GM19324 (cell line): ENCODE results near the gene MYO1C.
"Not testable (repeated sequence)": the region's sequence is repeated elsewhere in the genome, so short reads cannot be mapped to it uniquely, and the experiment has no call there.

Experiments used
- ATAC-seq: cut with Tn5 transposase; IDR thresholded peaks from one replicate; pipeline ENCODE4 v1.9.1; 2021; ENCODE audit warnings: mild to moderate bottlenecking, moderate library complexity; ENCODE audit not compliant: unreplicated experiment, low FRiP score

The MYO1C gene

GRCh38 chr17:1492249-1493206, at the start of gene MYO1C:
MYO1C (minus strand) TSS chr17:1492686; CDS start chr17:1492487, 199 bp downstream.
- ATAC-seq = no peak

- no peak for ATAC-seq
Observed at GRCh38 chr17:1541367-1541904, 49.0 kb upstream of the MYO1C start.

- ATAC-seq = no peak
Observed at GRCh38 chr17:1539811-1540210, 47.3 kb upstream of the MYO1C start.

GRCh38 chr17:1535737-1536136, 43.3 kb upstream of the MYO1C start:
- ATAC-seq = no peak

GRCh38 chr17:1533661-1534325, 41.3 kb upstream of the MYO1C start:
- ATAC-seq = no peak

- no peak for ATAC-seq
Observed at GRCh38 chr17:1532836-1533602, 40.5 kb upstream of the MYO1C start.

- no peak for ATAC-seq
Observed at GRCh38 chr17:1529863-1530262, 37.4 kb upstream of the MYO1C start.

GRCh38 chr17:1526876-1527275, 34.4 kb upstream of the MYO1C start:
- not testable (repeated sequence) for ATAC-seq

- no peak for ATAC-seq
Observed at GRCh38 chr17:1522626-1523025, 30.1 kb upstream of the MYO1C start.

- no peak for ATAC-seq
Observed at GRCh38 chr17:1521086-1521640, 28.7 kb upstream of the MYO1C start.

- ATAC-seq = no peak
Observed at GRCh38 chr17:1519678-1520077, 27.2 kb upstream of the MYO1C start.

- ATAC-seq = no peak
Observed at GRCh38 chr17:1518410-1518809, 25.9 kb upstream of the MYO1C start.

GRCh38 chr17:1516388-1517161, 24.1 kb upstream of the MYO1C start, which contains the start of gene INPP5K:
INPP5K (minus strand) TSS chr17:1516612; CDS start chr17:1516499, 113 bp downstream.
- ATAC-seq = peak; percentile 93

- ATAC-seq = peak; percentile 1
Observed at GRCh38 chr17:1515640-1516387, 23.3 kb upstream of the MYO1C start.

GRCh38 chr17:1512351-1512750, 19.9 kb upstream of the MYO1C start:
- no peak for ATAC-seq

- no peak for ATAC-seq
Observed at GRCh38 chr17:1511756-1512321, 19.4 kb upstream of the MYO1C start.

GRCh38 chr17:1511290-1511689, 18.8 kb upstream of the MYO1C start:
- no peak for ATAC-seq

- ATAC-seq = no peak
Observed at GRCh38 chr17:1509290-1509881, 16.9 kb upstream of the MYO1C start.
